T-helper 2 cell (primary cell): ENCODE results near the gene ACVR1C.

ENCODE experiments used
- DNase-seq, 5 experiments: peaks; one replicate each; pipeline versions ENCODE4 v3.0.0 to v3.0.0-alpha.2; 2012 to 2022
- total RNA-seq, 2 donors: gene quantifications; one replicate each; lab custom pipeline; 2026; lab: John Stamatoyannopoulos, UW

ACVR1C gene
- 4.4 to 4.7 reads per million in 2 donors for total RNA-seq

DNA sequence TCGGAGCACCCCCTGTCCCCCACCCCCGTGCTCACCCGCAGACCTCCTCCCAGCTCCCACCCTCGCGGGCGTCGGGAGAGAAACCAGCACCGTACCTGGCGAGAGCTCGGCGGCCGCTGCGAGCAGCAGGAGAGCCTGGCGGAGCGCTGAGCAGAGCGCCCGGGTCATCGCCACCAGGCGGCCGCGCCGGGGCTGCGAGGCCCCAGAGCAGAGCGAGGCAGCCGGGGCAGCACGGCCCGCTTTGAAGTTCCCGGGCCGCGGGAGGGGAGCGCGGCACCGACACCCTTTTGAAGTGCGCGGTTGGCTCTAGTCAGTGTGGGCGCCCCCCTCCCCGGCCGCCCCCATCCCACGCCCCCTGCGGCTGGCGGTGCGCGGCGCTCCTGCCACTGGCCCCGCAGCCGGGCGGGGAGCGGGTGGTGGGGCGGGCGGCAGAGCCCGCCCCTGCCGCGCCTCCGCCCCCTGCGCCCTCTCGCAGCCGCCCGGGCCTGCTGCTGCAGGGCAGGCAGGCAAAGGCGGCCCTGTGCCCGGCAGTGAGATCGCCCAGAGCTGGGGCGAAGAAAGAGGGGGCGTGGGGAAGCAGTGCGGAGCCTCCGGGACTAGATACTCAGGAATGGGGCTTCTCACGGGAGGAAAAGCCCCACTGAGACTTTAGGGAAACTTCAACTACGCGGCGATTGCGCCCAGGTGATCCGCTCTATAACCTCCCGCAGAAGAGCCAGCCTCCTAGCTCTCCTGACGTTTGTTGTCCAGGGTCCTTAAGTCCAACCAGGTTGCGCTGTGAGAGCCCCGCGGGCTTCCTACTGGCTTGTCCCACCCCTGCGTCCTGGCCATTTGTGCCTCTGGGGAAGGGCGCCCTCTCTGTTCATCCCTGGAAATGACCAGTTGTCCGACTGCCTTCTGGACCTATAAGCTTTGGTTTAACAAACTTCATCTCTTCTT lies at the start of gene ACVR1C:
ACVR1C (minus strand) TSS at position 388 of the 939 bp plus-strand sequence; CDS start at position 168, 220 bp downstream.
- DNase-seq: peak; percentile 39 to 83 (median 62)

DNA sequence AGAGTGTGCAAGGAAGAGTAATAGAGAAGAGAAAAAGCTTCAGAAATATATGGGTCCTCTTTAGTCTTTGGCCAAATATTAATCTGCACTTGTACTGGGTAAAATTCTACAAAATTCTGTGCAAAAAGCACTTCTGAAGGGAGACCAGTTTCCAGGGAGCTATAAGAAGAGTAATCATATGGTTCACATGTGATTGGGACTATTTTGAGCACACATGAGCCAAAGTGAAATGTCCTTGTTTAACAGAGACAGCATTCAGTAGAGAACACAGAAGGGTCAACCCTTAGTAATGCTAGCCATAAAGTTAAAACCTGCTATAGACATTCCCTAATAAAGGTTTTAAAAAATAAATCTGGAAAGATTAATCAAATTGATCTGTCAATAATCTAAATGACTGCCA lies 49.3 kb upstream of the ACVR1C start:
- DNase-seq: no peak

DNA sequence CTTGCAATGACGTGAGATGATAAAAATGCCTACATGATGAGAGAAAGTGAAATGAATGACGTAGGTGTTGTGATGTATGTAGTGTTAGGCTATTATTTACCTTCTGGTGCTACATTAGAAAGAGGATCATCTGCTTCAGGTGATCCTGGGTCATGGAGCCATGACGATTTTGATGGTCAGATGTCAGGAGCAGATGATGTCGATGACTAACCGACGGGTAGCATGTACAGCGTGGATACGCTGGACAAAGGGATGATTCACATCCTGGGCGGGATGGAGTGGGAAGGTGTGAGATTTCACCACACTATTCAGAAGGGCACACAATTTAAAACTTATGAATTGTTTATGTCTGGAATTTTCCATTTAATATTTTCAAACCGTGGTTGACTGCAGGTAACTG lies 43.5 kb upstream of the ACVR1C start:
- DNase-seq: no peak

DNA sequence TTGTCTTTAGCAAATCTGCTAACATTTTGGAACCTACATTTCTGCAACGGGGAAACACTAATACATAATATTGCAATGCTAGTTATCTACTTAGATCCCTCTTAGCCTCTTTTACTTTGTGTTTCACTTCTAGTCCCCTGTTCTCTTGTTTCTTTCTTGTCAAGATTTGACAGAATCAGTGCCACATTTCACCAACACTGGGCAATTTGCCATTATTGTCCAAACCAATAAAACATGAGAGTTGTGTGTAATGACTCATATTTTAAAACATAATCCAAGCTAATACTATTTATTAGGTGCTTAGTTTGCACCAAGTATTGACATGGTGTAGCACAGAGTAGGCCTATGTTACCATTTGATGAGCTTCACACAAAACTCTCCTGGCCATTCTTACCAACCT lies 33.7 kb upstream of the ACVR1C start:
- DNase-seq: no peak

DNA sequence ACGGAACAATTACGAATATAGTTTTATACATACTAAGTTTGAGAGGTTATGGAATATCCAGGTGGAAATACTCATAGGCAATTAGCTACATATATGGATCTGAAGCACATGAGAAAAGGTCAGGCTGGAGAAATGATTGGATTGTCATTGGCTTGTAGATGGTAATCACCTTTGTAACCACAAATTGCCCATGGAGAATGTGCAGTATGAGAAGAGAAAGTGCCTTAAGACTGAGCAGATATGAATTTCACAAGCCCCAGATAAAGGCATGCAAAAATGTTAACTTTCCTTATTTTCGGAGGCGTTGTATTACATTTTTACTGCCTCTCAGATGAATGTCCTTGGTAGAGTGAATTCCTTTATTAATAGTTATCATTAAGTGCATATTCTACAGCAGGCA lies 33.1 kb upstream of the ACVR1C start:
- no peak for DNase-seq

DNA sequence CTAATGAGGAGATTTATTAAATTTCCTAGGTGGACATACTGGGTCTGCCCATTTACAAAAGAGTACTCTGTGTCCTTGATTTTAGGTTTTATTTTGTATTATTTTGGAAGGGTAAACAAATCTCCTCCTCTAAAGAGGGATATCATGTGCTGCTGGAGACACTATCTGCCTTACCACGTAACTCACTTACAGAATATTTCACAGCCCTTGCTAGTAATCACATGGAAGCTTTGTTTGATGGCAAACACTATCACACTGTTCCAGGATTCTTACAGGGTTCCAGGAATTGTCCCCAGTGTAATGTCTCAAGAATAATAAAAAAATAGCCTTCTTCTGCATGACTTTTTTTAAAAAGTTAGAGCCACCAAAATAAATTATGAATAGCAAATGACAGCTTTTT lies 29.2 kb upstream of the ACVR1C start:
- DNase-seq: no peak

DNA sequence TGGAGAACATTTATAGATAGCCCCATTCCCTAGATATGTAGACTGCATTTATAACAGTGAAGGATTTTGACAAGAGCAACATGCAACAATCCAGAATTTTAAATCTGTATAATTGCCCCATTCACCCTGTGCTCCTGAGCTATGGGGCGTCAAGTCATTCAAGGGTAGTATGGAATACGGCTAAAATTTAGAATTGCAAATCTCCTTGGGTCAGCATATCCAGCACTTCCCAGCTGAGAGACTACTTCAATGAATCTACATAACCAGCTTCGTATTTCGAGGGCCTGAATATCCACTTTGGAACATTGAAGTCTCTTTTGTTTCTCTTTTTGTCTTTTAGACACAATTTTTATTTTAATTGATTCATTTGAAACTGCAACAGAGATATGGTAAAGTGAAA lies 28.4 kb upstream of the ACVR1C start:
- DNase-seq: no peak

DNA sequence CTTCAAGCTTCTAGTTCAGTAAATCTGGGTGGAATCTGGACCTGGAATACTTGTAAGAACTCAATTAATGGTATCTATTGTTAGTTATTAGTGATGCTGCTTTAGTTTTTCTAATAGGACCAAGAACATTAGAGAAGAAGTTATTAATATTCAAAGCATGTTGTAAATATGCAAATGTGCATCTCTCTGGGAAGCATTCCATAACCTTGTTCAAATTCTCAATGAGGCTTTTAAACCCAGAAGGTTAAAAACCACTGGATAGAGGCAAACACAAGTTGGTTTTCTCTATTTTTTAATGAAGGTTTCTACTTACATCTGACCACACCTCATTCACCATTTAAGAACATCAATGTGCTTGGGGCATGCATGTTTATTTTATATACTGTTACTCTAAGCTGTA lies 16.1 kb upstream of the ACVR1C start:
- no peak for DNase-seq

DNA sequence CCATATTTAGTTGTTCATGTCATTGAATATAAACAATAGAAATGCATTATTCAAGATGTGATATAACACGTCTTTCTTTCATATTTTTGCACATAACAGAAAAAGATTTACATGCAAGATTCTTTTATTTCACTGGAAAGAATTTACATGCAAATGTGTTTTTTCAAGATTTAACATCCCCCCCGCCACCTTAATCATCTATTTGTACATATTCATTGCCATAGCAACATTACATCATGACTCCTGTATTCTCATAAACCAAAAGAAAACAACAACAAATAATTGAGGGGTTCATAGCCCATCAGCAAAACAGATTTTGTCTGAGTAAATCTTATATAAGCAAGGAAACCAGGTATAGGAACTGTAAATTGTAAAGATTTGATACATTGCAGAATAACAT lies 3.2 kb upstream of the ACVR1C start:
- DNase-seq: no peak

DNA sequence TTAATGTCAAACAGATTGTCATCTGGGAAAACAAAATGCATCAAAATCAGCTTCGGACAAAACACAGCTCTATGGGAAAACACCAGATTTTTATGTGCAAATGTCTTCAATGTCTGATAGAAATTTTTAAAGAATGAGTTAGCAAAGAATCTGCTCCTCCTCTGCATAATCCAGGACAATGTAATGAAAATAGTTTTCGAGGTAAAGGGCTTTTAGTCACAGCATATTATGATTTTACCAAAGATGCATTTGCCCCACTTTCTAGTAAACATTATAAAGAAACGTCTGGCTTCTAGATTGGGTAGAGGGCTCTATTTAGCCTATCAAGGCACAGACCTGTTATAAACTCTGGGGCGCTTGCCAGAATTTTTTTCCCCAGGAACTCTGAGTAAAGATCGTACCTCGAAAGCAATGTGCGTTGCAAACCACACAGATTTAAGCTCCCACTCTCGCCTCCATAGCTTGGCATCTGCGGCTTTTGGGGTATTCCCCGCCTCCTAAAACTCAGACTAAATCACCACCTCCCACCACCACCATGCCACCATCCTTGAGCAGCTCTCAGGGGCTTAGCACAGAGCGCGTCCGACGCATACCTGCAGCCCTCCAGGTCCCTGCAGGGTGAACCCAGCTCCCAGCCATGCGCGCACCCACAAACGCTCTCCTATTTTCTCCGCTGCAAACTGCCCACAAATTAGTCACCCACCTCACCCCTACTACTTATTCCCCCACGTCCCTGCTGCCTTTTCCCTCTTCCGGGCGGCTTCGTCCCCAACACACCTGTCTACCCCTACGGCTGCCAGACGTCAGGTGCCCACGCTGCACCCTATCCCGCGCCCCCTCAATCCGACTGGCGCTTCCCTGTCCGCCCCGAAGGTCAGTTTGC lies 829 bp downstream of the ACVR1C start:
- DNase-seq: peak in 4 of 5 experiments; percentile 6 to 42 (median 18)

DNA sequence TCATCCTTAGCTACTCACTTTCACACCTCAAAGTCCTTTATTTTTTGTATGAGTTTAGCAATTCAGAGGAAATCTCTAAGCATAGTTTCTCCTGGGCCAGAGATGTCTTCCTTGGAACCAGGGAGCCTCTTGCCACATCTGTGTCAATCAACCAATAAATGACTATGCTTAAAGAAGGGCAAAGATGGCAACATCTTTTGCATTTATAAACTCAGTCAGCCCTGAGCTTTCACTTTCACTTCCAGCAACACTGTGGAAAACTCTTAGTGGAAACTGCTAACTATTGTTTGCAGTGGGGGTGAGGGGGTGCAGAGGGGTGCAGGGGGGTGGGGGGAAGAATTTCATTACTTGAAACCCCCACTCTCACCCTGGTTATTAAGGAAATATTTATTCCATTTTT lies 3.4 kb downstream of the ACVR1C start:
- peak in 1 of 5 experiments; percentile 66 for DNase-seq

DNA sequence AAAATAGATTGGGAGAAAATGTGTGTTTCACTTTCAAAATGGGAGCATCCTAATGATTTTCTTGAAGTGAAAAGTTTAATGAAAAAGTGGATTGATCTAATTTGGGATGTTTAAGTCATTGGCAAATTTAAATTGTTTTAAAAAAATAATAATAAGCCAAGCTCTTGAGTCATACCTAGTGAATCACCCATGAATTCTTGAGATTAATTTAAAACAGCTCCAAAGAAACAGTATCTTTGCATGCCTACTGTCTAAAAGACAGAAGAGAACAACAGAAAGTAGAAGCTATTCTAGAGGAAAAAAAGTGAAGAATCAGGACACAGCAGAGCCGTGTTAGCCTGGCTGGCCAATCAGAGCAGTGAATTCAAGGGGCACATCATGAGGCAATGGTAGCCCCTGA lies 7.7 kb downstream of the ACVR1C start:
- no peak for DNase-seq

DNA sequence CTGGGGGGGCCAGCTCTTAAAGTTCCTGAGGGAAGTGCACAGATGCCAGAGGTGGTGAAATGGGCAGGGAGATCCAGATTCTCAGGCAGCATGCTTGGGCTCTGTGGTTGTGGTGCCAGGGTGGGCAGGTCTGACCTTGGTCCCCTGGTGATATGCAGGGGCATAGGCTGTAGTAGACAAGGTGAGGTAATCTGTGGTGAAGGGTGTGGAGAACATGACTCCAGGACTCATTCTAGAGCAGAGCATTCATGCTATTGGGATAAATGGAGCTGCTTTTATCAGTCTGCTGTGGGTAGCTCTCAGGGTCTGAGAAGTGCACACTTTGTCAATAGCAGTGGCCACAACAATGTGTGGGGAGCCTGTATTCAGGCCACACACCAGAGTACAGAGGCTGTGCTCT lies 16.9 kb downstream of the ACVR1C start:
- DNase-seq: no peak

DNA sequence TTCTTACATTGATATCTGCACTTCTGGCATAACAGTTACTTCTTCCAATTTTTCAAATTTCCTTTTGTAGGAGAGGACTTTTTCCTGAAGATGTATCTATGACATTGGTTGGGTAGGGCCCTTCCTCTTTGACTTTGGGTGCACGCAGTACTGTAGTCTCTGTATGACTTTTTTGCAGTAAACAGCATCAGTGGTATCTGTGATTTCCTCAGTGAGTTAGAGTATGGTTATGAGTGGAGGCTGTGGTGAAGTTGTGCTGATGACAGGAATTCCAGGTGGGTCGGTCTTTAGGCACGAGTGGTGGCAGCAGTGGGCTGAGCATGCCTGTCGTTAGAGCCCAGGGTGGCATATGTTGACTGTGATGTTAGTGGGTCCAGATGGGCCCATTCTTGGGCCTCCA lies 17.6 kb downstream of the ACVR1C start:
- peak in 1 of 5 experiments; percentile 49 for DNase-seq

DNA sequence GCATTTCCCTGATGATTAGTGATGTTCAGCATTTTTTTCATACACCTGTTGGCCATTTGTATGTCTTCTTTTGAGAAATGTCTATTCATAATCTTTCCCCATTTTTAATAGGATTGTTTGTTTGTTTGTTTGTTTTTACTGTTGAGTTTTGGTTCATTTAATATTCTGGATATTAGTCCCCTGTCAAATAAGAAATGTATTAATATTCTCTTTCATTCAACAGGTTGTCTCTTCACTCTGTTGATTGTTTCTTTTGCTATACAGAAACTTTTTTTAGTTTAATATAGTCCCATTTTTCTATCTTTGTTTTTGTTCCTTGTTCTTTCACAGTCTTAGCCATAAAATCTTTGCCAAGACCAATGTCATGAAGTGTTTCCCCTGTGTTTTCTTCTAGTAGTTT lies 22.1 kb downstream of the ACVR1C start:
- no peak for DNase-seq

DNA sequence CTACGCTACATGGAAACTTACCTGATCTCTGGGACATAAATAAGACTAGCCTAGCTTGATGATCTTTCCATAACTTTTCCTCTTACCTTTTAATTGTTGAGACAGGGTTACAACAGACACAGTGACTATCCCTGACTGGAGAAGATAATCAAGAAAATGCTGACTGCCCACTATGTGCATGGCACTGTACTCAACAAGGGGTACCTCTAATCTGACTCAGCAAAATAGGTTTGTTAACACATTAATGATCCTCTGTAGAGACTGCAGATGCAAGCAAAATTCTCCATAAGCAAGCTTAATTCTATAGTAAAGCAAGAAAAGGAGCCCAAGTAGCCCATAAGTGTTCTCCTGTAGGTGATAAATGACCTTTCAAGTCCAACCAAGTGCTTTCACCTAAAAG lies 25.5 kb downstream of the ACVR1C start:
- DNase-seq: no peak

DNA sequence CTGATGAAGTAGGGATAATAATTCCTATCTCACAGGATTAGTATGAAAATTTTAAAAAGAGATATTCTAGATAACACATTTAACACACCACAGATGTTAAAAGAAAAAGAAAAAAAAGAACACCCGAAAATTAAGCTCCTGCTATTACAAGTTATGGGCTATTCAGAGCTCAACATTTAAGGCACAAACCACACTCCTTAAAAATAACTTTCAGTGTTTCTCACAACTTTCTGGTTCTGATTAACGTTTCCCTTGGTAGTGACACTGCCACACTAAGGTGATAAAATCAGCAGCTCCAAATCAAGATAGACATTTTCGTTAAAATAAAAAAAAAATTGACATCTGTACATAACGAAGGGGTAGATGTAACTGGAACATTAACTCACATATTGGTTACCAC lies 26.9 kb downstream of the ACVR1C start:
- DNase-seq: peak in 1 of 5 experiments; percentile 82

DNA sequence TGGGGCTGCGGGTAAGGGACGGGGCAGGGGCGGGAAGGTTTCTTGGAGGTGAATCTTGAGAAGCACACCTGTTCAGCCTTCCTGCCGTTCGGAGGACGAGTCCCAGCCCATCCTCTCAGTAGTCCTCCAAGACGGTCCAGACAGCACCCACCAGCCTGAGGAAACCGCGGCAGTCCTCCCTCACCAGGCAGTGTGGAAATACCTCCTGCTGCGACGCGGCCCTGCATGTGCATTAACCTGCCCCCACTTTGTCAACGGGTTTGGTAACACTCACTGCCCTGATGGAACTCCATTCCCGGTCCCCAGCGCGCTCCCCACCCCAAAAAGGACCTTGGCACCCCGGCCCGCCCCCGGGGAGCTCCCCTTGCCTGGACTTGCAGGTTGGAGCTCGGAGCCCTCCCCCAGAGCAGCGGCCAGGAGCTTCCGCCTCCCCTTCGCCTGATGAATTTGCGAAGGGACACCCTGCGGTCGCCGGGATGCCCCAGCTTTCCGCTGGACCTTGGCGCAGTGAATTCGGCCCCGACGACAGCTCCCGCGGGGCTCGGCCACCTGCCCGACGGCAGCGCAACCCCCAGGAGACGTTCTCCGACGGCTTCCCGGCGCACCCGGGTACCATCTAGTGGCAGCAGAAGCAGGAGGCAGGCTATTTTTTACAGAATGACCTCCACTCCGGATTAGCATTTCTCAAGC lies 31.5 kb downstream of the ACVR1C start:
- peak in 4 of 5 experiments; percentile 15 to 59 (median 24) for DNase-seq

DNA sequence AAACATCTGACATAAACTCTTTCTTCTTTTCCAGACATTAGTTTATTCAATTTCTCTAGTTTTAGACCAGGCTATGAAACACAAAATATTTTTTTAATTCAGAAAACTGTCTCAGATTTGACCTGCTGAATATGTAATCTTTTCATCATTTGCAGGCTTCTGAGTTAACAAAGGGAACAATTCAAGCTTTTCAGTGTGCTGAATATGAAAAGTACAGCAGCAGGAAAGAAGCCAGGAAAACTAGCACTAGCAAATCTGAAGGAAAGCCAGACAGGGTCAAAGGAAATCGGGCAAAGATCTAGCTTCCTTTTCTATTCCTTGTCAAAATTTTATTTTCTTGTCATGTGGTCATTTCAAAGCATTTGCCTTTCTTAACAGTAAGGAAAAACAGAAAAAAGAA lies 35.3 kb downstream of the ACVR1C start:
- DNase-seq: no peak

DNA sequence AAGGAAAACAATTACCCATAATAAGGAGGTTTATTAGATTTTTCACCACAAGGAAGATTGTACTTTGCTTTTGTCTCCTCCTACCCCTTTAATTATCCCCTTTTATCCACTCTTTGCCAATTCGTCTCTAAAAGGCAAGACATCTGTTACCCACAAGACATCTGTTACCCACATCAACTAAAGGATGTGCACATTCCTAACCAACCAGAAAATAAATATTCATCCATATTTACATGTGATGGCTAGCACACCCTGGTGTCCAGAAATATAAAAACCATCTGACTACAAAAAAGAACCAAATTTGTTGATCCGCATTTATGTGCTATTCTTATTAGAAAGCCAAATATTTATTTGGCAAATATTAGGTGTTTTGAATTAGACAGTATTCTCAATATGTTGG lies 35.7 kb downstream of the ACVR1C start:
- no peak for DNase-seq

DNA sequence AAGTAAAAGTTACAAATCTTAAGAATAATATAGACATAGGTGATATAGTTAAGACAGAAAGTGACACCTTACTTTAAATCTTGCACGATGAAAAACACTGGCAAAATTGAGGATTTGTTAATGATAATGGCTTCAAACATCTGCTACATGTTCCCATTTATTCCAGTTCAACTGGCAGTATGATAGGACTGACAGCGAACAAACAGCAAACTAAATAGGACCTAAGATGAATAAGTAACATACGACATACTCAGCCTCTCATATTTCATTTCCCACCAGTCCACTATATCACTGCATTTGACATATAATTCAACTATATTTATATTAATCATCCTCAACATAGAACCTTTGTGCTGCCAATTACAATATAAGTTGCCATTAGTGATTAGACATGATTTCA lies 36.3 kb downstream of the ACVR1C start:
- DNase-seq: no peak

DNA sequence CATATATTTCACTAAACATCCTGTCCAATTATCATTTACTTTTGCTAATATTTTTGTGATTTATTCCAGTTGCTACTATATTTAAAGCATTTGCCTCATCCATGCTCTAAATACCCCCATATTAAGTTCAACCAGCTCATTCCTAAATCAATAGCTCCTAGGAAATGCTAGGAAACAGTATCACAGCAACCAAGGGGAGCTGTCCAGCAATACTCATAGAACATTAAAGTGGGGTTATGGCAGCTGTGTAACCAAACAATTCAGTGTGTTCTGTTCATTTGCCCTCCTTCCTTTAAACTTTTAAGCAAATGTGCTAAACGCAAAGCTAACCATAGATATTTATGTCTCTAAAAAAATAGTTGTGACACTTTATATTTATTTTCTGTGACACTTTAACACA lies 41.1 kb downstream of the ACVR1C start:
- no peak for DNase-seq

DNA sequence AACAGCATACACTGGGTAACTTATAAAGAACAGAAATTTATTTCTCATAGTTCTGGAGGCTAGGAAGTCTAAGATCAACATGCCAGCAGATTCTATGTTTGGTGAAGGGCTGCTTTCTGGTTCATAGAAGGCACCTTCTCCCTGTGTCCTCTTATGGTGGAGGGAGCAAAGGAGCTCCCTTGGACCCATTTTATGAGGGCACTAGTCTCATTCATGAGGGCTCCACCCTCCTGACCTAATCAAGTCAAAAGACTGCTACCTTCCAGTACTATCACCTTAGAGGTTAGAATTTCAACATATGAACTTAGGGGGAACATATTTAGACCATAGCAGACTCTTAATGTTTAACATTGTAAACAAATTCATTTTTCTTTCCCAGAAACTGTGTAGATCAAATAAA lies 54.5 kb downstream of the ACVR1C start:
- no peak for DNase-seq
